ENCODE measurements around the gene SERPINA4. TPM values are rescaled to one million over a fixed set of nuclear protein-coding genes. Genes with fewer than 3 reads are reported as not detected.

SERPINA4 gene
- total RNA-seq, 1 donor from 2014 or later = not detected

DNA sequence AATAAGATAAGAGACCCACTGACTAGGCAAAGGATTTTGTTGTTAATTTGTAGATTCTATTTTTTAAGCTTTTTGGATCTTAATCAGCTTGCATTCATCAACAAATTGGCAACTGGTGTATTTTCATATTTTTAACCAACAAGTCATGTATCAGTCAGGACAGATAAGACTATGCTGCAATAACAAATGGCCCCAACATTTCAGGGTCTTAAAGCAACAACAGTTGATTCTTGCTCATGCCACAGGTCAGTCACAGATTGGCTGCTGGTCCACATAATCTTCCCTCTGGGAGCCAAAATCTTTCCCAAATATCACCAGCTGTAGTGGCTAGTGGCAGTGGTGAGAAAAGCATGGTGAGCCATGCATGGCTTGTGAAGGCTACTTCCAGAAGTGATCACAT is 30.1 kb upstream of the SERPINA4 start:
- DNase-seq (no peak), ATAC-seq (ENCODE audit: low read depth) (no peak)
- TF ChIP-seq, protein P1, sequence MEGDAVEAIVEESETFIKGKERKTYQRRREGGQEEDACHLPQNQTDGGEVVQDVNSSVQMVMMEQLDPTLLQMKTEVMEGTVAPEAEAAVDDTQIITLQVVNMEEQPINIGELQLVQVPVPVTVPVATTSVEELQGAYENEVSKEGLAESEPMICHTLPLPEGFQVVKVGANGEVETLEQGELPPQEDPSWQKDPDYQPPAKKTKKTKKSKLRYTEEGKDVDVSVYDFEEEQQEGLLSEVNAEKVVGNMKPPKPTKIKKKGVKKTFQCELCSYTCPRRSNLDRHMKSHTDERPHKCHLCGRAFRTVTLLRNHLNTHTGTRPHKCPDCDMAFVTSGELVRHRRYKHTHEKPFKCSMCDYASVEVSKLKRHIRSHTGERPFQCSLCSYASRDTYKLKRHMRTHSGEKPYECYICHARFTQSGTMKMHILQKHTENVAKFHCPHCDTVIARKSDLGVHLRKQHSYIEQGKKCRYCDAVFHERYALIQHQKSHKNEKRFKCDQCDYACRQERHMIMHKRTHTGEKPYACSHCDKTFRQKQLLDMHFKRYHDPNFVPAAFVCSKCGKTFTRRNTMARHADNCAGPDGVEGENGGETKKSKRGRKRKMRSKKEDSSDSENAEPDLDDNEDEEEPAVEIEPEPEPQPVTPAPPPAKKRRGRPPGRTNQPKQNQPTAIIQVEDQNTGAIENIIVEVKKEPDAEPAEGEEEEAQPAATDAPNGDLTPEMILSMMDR (IDR thresholded peaks at IDR 0.05) = no peak
- H3K27me3 Mint-ChIP-seq = peaks cover 9% of the 10 kb centered on the region
- H3K36me3 Mint-ChIP-seq (ENCODE audit: low read depth) = no peaks in the 10 kb centered on the region
- intact Hi-C loops (cut with micrococcal nuclease) = no loop called here
- CTCF ChIA-PET = no interaction called here
- H3K27ac Mint-ChIP-seq = no peak overlapping the region
- H3K9me3 Mint-ChIP-seq = peaks cover 8% of the 10 kb centered on the region
- no peak overlapping the region for H3K4me3 Mint-ChIP-seq
- H3K4me1 Mint-ChIP-seq = no peaks in the 10 kb centered on the region
- POLR2A ChIA-PET = no interaction called here

DNA sequence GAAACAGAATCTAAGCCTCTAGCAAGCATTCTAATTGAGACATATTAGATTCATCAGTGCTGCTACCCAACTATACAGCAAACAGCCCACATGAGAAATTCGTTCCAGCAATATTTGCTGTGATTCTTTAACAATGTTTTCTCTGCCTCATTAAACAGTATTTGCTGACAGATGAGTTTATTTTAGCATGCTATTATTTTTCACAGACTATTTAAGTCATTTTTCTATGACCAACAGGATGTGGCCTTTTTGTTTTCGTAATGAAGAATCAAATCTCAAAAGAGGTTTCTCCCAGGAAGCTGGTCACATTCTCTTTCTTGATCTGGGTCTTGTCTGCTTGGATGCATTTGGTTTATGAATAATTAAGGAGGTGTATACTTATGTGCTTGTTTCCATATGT is 28.8 kb upstream of the SERPINA4 start:
- Mint-ChIP-seq H3K9me3 (peaks cover 2% of the 10 kb centered on the region), H3K4me3 (no peak overlapping the region), H3K4me1 (no peaks in the 10 kb centered on the region), H3K36me3 (ENCODE audit: low read depth) (no peaks in the 10 kb centered on the region), H3K27me3 (peaks cover 2% of the 10 kb centered on the region), H3K27ac (no peak overlapping the region)
- CTCF ChIA-PET = no interaction called here
- POLR2A ChIA-PET = no interaction called here
- ATAC-seq (ENCODE audit: low read depth) = no peak
- no peak for DNase-seq
- intact Hi-C loops (cut with micrococcal nuclease) = no loop called here
- TF ChIP-seq, protein P1 (IDR thresholded peaks at IDR 0.05) = no peak

DNA sequence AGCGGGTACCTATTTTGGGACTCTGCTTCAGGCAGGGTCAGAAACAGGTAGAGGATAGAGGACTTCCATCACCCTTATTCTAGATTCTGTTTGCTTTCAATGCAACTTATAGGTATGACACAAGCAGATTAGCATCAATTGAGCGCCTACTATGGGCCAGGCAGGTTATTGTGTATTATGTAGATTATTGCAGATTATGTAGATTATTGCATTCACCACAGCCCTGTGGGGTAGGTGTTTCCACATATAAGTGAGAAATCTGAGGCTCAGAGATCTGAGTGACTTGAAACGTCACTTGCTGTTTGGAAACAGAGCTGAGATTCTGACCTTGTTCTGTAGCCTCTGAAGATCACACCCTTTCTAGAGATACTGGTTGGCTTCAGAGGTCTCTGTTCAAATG is 25.7 kb upstream of the SERPINA4 start:
- TF ChIP-seq, protein P1 (IDR thresholded peaks at IDR 0.05) = no peak
- no peak overlapping the region for H3K27ac Mint-ChIP-seq
- no peak for DNase-seq
- H3K4me3 Mint-ChIP-seq = no peak overlapping the region
- intact Hi-C loops (cut with micrococcal nuclease) = no loop called here
- no peaks in the 10 kb centered on the region for H3K36me3 Mint-ChIP-seq (ENCODE audit: low read depth)
- peaks cover 5% of the 10 kb centered on the region for H3K27me3 Mint-ChIP-seq
- ChIA-PET CTCF (no interaction called here), POLR2A (no interaction called here)
- H3K9me3 Mint-ChIP-seq = peaks cover 2% of the 10 kb centered on the region
- no peak for ATAC-seq (ENCODE audit: low read depth)
- H3K4me1 Mint-ChIP-seq = no peaks in the 10 kb centered on the region

DNA sequence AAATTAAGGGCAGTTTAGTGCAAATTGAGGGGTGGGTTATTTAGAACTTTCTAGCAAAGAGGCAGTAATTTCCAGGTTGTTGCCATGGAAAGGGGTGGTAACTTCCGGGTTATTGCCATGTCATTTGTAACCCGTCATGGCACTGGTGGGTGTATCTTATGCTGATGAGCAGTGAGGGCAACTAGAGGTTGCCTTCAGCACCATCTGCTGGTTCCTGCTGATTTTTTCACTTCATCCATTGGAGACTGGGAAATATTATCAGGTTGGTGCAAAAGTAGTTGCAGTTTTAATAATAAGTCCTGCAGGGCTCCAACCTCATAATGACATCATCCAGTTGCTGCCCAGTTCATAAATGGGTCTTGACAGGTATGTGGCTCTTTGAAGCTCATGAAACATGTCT is 24.4 kb upstream of the SERPINA4 start:
- CTCF ChIA-PET = no interaction called here
- POLR2A ChIA-PET = no interaction called here
- ATAC-seq (ENCODE audit: low read depth) (no peak), DNase-seq (no peak)
- Mint-ChIP-seq H3K4me3 (no peak overlapping the region), H3K36me3 (ENCODE audit: low read depth) (no peaks in the 10 kb centered on the region), H3K27me3 (peaks cover 5% of the 10 kb centered on the region), H3K4me1 (no peaks in the 10 kb centered on the region), H3K27ac (no peak overlapping the region), H3K9me3 (peaks cover 2% of the 10 kb centered on the region)
- intact Hi-C loops (cut with micrococcal nuclease) = no loop called here
- TF ChIP-seq, protein P1 (IDR thresholded peaks at IDR 0.05) = no peak

DNA sequence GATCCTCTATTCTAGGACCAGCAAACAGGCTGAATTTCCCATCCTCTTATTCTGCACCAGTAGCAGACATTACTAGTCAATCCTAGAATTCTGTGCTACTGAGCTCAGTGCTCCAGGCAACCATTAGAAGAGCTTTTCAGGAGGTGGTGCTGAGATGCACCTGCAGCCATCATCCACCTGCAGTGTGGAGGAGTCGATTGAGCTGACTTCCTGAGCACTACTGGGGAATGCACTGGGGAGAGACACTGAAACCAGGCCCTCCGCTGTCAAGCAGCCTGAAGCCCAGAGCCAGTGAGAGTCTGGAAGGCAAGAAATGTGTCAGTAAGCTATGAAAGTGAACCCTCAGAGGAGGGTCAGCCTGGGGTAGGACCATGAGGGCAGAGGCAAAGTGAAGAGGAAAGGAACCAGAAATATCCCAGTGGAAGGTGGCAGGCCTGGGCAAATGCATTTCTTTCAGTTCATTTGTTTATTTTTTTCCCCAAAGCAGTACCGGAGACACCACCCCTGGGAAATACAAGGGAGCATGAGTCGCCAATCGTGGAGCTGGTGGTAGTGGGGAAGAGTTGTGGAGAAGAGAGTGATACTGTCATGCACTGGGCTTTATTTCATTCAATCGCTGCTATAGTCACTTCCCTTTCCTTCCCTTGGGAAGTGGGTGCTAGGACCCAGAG is 23.0 kb upstream of the SERPINA4 start:
- ATAC-seq (ENCODE audit: low read depth) = no peak
- Mint-ChIP-seq H3K9me3 (peaks cover 2% of the 10 kb centered on the region), H3K4me3 (no peak overlapping the region), H3K36me3 (ENCODE audit: low read depth) (no peaks in the 10 kb centered on the region), H3K27me3 (peaks cover 5% of the 10 kb centered on the region), H3K27ac (no peak overlapping the region), H3K4me1 (no peaks in the 10 kb centered on the region)
- DNase-seq = no peak
- intact Hi-C loops (cut with micrococcal nuclease) = no loop called here
- TF ChIP-seq, protein P1 (IDR thresholded peaks at IDR 0.05) = no peak
- CTCF ChIA-PET = interaction anchor here (2.0 kb wide), 1 partner anchor 11 kb away, joined by 5 read pairs; no protein-coding TSS in a partner anchor
- POLR2A ChIA-PET = no interaction called here

Data from activated B cell treated with CpG ODN at 0.5 μM for 24 hours (primary cell).